CD14-positive monocyte (primary cell): ENCODE measurements around the gene CENPL. TPM values are rescaled to one million over a fixed set of nuclear protein-coding genes. Genes with fewer than 3 reads are reported as not detected.

Source experiments
- DNase-seq, 3 donors: peaks; one replicate each; pipeline ENCODE4 v3.0.0-alpha.2; 2011 to 2022
- H2AFZ ChIP-seq: 2 replicates; pipeline ENCODE4 v1.6.0; 2012; ENCODE audit warnings: mild to moderate bottlenecking, low read depth, low read length, inconsistent platforms; ENCODE audit not compliant: insufficient read depth, poor library complexity, severe bottlenecking
- H3K27ac ChIP-seq, 2 donors: 1 replicate in 1 of 2; 2 replicates in 1 of 2; pipeline ENCODE4 v1.5.1; 2012 to 2013; ENCODE audit warnings: low read length in 2 of 2, control low read depth in 1 of 2, inconsistent platforms in 1 of 2, low read depth in 1 of 2, mild to moderate bottlenecking in 1 of 2
- H3K27me3 ChIP-seq, 2 donors: one replicate each; pipeline versions ENCODE4 v1.6.0 to v1.6.1; 2011 to 2013; ENCODE audit warnings: low read length in 2 of 2; ENCODE audit not compliant: control insufficient read depth in 2 of 2, insufficient read depth in 2 of 2
- H3K36me3 ChIP-seq, 2 donors: replicated peaks in 1 of 2; 1 replicate in 1 of 2; 2 replicates in 1 of 2; pipeline versions ENCODE4 v1.5.1 to v1.6.1; 2012 to 2013; ENCODE audit warnings: low read length in 2 of 2, control low read depth in 1 of 2, inconsistent platforms in 1 of 2, mild to moderate bottlenecking in 1 of 2; ENCODE audit not compliant: insufficient read depth in 2 of 2, control insufficient read depth in 1 of 2
- H3K4me1 ChIP-seq, 2 donors: 1 replicate in 1 of 2; 2 replicates in 1 of 2; pipeline versions ENCODE4 v1.5.1 to v1.6.1; 2012 to 2013; ENCODE audit warnings: low read length in 2 of 2, control low read depth in 1 of 2, inconsistent platforms in 1 of 2, mild to moderate bottlenecking in 1 of 2, moderate library complexity in 1 of 2; ENCODE audit not compliant: insufficient read depth in 2 of 2, control insufficient read depth in 1 of 2
- H3K4me2 ChIP-seq: replicated peaks from 2 replicates; pipeline ENCODE3; 2012; ENCODE audit warnings: low read length, moderate library complexity, mild to moderate bottlenecking; ENCODE audit not compliant: poor library complexity, severe bottlenecking; ENCODE audit errors: extremely low read depth
- H3K4me3 ChIP-seq, 3 experiments: fragments of 200-600 bp in 1 of 3; sonication (generic) in 1 of 3; replicated peaks in 1 of 3; 1 replicate in 2 of 3; 2 replicates in 1 of 3; pipeline ENCODE4 v1.5.1; 2011 to 2013; ENCODE audit warnings: low read length in 3 of 3, mild to moderate bottlenecking in 3 of 3, control low read depth in 2 of 3, low read depth in 2 of 3, inconsistent platforms in 1 of 3, moderate library complexity in 1 of 3
- H3K79me2 ChIP-seq: 2 replicates; pipeline ENCODE4 v1.6.0; 2012; ENCODE audit warnings: mild to moderate bottlenecking, control low read depth, inconsistent platforms, low read length, moderate library complexity; ENCODE audit not compliant: insufficient read depth
- H3K9ac ChIP-seq: 2 replicates; pipeline ENCODE4 v1.6.0; 2017; ENCODE audit warnings: low read length, mild to moderate bottlenecking; ENCODE audit not compliant: insufficient read depth, poor library complexity, severe bottlenecking
- H3K9me3 ChIP-seq, 2 donors: replicated peaks in 1 of 2; 1 replicate in 1 of 2; 2 replicates in 1 of 2; pipeline versions ENCODE4 v1.5.1 to v1.6.1; 2012 to 2013; ENCODE audit warnings: low read length in 2 of 2, control low read depth in 1 of 2; ENCODE audit not compliant: control insufficient read depth in 1 of 2, insufficient read depth in 1 of 2
- H4K20me1 ChIP-seq: 2 replicates; pipeline ENCODE4 v1.6.0; 2012; ENCODE audit warnings: mild to moderate bottlenecking, low read length, control low read depth, moderate library complexity; ENCODE audit not compliant: insufficient read depth
- H3K27ac Mint-ChIP-seq, 7 donors: one replicate each; pipeline ENCODE4 v1.8.0; 2020; ENCODE audit warnings: mild to moderate bottlenecking in 7 of 7, mixed read lengths in 7 of 7, moderate library complexity in 6 of 7, inconsistent platforms in 2 of 7
- H3K27me3 Mint-ChIP-seq, 3 donors: one replicate each; pipeline ENCODE4 v1.8.0; 2021 to 2022; ENCODE audit warnings: low read depth in 3 of 3, mild to moderate bottlenecking in 3 of 3, mixed read lengths in 3 of 3, moderate library complexity in 3 of 3, inconsistent platforms in 1 of 3
- H3K36me3 Mint-ChIP-seq, 2 donors: one replicate each; pipeline ENCODE4 v1.8.0; 2020; ENCODE audit warnings: mixed read lengths in 2 of 2, inconsistent platforms in 1 of 2, mild to moderate bottlenecking in 1 of 2
- H3K4me1 Mint-ChIP-seq: one replicate; pipeline ENCODE4 v1.8.0; 2020; ENCODE audit warnings: mild to moderate bottlenecking, mixed read lengths
- H3K4me3 Mint-ChIP-seq, 2 donors: one replicate each; pipeline ENCODE4 v1.8.0; 2020; ENCODE audit warnings: mild to moderate bottlenecking in 2 of 2, mixed read lengths in 2 of 2, moderate library complexity in 1 of 2
- H3K9me3 Mint-ChIP-seq, 7 donors: one replicate each; pipeline ENCODE4 v1.8.0; 2020 to 2022; ENCODE audit warnings: mixed read lengths in 7 of 7, mild to moderate bottlenecking in 6 of 7, moderate library complexity in 6 of 7, inconsistent platforms in 2 of 7
- WGBS: methylation state at CpG from one replicate; pipeline ENCODE4 v1.1.5; 2013; ENCODE audit warnings: missing lambda C conversion rate; ENCODE audit not compliant: insufficient coverage; 5-methylcytosine and 5-hydroxymethylcytosine counted together
- intact Hi-C, 2 donors: fragments of 100-400 bp; cut with micrococcal nuclease; formaldehyde crosslinking; loops; one replicate each; pipeline versions ENCODE4 v1.15.0 to v1.15.1; 2023
- polyA plus RNA-seq, 3 donors: library from polyadenylated mRNA; depleted of rRNA in 1 of 3; unstranded in 2 of 3; stranded (reverse) in 1 of 3; fragments of 300-500 nt in 2 of 3; fragments of >200 nt in 1 of 3; fragmentation: Illumina TruSeq in 2 of 3; gene quantifications; 1 replicate in 2 of 3; 2 replicates in 1 of 3; pipeline ENCODE4 v1.2.3, GENCODE V29; 2012 to 2021
- TF ChIP-seq, protein P1 (sequence below): fragments of 200-600 bp; IDR thresholded peaks from one replicate; pipeline ENCODE4 v1.8.0; 2022; ENCODE audit warnings: antibody characterized with exemption, mild to moderate bottlenecking

CENPL gene
- polyA plus RNA-seq, 3 donors = 0.49 to 2.6 (median 0.81) TPM

DNA sequence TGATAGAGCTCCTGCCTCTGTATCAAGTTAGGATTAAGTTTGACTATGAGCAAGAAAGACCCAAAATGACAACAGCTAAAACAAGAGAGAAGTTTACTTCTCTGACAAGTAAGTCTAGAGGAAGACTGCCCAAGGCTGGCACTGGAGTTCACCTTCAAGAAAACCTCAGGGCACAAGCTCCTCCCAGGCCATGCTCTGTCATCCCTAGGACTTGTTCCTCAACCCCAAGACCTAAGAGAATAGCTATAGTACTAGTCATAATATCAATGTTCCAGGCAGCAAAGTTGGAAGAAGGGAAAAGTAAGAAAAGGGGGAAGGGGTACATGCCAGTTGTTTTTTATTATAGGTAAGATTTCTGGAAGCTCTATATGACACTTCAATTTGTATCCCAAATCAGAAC lies 26.6 kb downstream of the CENPL start:
- H3K4me2 ChIP-seq = no peak overlapping the region
- peaks cover 0 to 2% (median 0%) of the 10 kb centered on the region in 7 donors for H3K9me3 Mint-ChIP-seq

DNA sequence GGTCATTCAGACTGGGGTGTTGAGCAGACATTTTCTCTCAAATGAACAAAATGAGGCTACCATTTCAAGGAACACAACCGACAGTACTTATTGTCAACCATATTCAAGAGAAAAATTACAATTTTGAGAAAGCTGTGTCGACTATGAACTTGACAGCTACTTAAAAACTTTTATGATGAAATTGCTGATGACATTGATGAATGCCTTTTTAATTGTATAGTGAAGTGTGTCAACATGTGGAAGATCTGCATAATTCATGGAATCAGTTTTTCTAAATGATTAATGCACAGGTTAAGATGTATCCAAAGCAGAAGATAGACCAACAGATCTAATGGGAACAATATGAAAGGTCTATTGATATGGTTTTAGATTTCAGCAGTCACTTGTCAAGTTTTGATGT lies 34.8 kb downstream of the CENPL start:
- no peak overlapping the region for H3K27ac ChIP-seq
- peaks cover 26 to 57% of the 10 kb centered on the region in 2 donors for H3K36me3 ChIP-seq
- H3K4me2 ChIP-seq = no peak overlapping the region
- intact Hi-C loops = no loop called here
- no peak overlapping the region for H2AFZ ChIP-seq
- H3K27ac Mint-ChIP-seq = no peak overlapping the region
- H3K27me3 ChIP-seq = no peaks in the 10 kb centered on the region
- H3K79me2 ChIP-seq = no peaks in the 10 kb centered on the region
- no peaks in the 10 kb centered on the region for H3K27me3 Mint-ChIP-seq
- no peak overlapping the region for H3K4me3 Mint-ChIP-seq
- H3K9ac ChIP-seq = no peak overlapping the region
- H3K4me1 ChIP-seq = no peaks in the 10 kb centered on the region
- peaks cover 32 to 57% of the 10 kb centered on the region in 2 donors for H3K36me3 Mint-ChIP-seq
- no peak overlapping the region for H3K4me3 ChIP-seq
- H3K9me3 ChIP-seq = no peaks in the 10 kb centered on the region
- no peaks in the 10 kb centered on the region for H3K9me3 Mint-ChIP-seq
- TF ChIP-seq, protein P1, sequence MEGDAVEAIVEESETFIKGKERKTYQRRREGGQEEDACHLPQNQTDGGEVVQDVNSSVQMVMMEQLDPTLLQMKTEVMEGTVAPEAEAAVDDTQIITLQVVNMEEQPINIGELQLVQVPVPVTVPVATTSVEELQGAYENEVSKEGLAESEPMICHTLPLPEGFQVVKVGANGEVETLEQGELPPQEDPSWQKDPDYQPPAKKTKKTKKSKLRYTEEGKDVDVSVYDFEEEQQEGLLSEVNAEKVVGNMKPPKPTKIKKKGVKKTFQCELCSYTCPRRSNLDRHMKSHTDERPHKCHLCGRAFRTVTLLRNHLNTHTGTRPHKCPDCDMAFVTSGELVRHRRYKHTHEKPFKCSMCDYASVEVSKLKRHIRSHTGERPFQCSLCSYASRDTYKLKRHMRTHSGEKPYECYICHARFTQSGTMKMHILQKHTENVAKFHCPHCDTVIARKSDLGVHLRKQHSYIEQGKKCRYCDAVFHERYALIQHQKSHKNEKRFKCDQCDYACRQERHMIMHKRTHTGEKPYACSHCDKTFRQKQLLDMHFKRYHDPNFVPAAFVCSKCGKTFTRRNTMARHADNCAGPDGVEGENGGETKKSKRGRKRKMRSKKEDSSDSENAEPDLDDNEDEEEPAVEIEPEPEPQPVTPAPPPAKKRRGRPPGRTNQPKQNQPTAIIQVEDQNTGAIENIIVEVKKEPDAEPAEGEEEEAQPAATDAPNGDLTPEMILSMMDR = no peak
- no peaks in the 10 kb centered on the region for H3K4me1 Mint-ChIP-seq
- DNase-seq = no peak
- no CpG with 5 or more reads among the region's 2 CpGs for WGBS
- H4K20me1 ChIP-seq = no peaks in the 10 kb centered on the region

More for the DNA sequence above, 26.6 kb downstream of the CENPL start:
- Histone ChIP-seq H3K27me3 (no peaks in the 10 kb centered on the region), H3K79me2 (no peaks in the 10 kb centered on the region), H2AFZ (no peak overlapping the region), H3K4me3 (no peak overlapping the region), H3K9me3 (no peaks in the 10 kb centered on the region), H4K20me1 (no peaks in the 10 kb centered on the region), H3K27ac (no peak overlapping the region), H3K36me3 (peaks cover 26 to 58% of the 10 kb centered on the region in 2 donors), H3K4me1 (no peaks in the 10 kb centered on the region), H3K9ac (no peak overlapping the region)
- Mint-ChIP-seq H3K4me1 (no peaks in the 10 kb centered on the region), H3K4me3 (no peak overlapping the region), H3K27ac (peak overlapping the region in 2 of 7 donors; percentile 74), H3K27me3 (no peaks in the 10 kb centered on the region), H3K36me3 (peaks cover 28 to 58% of the 10 kb centered on the region in 2 donors)
- TF ChIP-seq, protein P1 = no peak
- no peak for DNase-seq
- intact Hi-C loops = no loop called here
